ENCODE results near the gene ZNF619.
"Not testable (repeated sequence)": the region's sequence is repeated elsewhere in the genome, so short reads cannot be mapped to it uniquely, and the experiment has no call there.

The ZNF619 gene

GRCh38 chr3:40476478-40477470 lies at the start of gene ZNF619:
Gene ZNF619, plus strand, starts transcription at chr3:40477122. Its CDS starts 858 bp downstream, at chr3:40477980.
- peak; percentile 81 for DNase-seq

GRCh38 chr3:40432793-40433192 lies 44.1 kb upstream of the ZNF619 start:
- DNase-seq: no peak

- no peak for DNase-seq
These were observed 39.0 kb upstream of the ZNF619 start for GRCh38 chr3:40437889-40438288.

GRCh38 chr3:40445062-40445461 lies 31.9 kb upstream of the ZNF619 start:
- no peak for DNase-seq

- DNase-seq: no peak
These were observed 31.0 kb upstream of the ZNF619 start for GRCh38 chr3:40445880-40446279.

GRCh38 chr3:40450438-40450837 lies 26.5 kb upstream of the ZNF619 start:
- DNase-seq: no peak

- DNase-seq: no peak
These were observed 25.4 kb upstream of the ZNF619 start for GRCh38 chr3:40451551-40451950.

GRCh38 chr3:40452057-40452456 lies 24.9 kb upstream of the ZNF619 start:
- DNase-seq: no peak

GRCh38 chr3:40452562-40452875 lies 24.4 kb upstream of the ZNF619 start:
- no peak for DNase-seq

GRCh38 chr3:40452876-40453730 lies 23.8 kb upstream of the ZNF619 start:
- DNase-seq: peak; percentile 99

GRCh38 chr3:40453933-40454332 lies 23.0 kb upstream of the ZNF619 start:
- DNase-seq: no peak

GRCh38 chr3:40455328-40455727 lies 21.6 kb upstream of the ZNF619 start:
- no peak for DNase-seq

- no peak for DNase-seq
These were observed 20.5 kb upstream of the ZNF619 start for GRCh38 chr3:40456279-40456939.

GRCh38 chr3:40456940-40457823 lies 19.7 kb upstream of the ZNF619 start, which contains the start of gene RPL14:
Gene RPL14, plus strand, starts transcription at chr3:40457339. Its CDS starts 133 bp downstream, at chr3:40457472.
- DNase-seq: peak; percentile 98

- no peak for DNase-seq
These were observed 18.4 kb upstream of the ZNF619 start for GRCh38 chr3:40458473-40458872.

- not testable (repeated sequence) for DNase-seq
These were observed 16.4 kb upstream of the ZNF619 start for GRCh38 chr3:40460481-40460880.

- no peak for DNase-seq
These were observed 15.8 kb upstream of the ZNF619 start for GRCh38 chr3:40461161-40461560.

GRCh38 chr3:40462838-40463237 lies 14.1 kb upstream of the ZNF619 start:
- DNase-seq: not testable (repeated sequence)

GRCh38 chr3:40463579-40463978 lies 13.3 kb upstream of the ZNF619 start:
- DNase-seq: no peak

GRCh38 chr3:40464339-40465110 lies 12.4 kb upstream of the ZNF619 start:
- DNase-seq: no peak

GRCh38 chr3:40465111-40465407 lies 11.9 kb upstream of the ZNF619 start:
- DNase-seq: no peak

Data from femur (tissue), 1 donor.